HepG2 (cell line): ENCODE measurements around the gene DDRGK1. TPM values are rescaled to one million over a fixed set of nuclear protein-coding genes. Genes with fewer than 3 reads are reported as not detected.

Experiments
- FOXK2 ChIP-seq: fragments of 450-650 bp; IDR thresholded peaks from 2 replicates; pipeline ENCODE4 v1.6.1; 2016
- FOXM1 ChIP-seq: sonication (generic); formaldehyde crosslinking; IDR thresholded peaks from 2 replicates; pipeline ENCODE4 v1.5.0; 2020; ENCODE audit warnings: missing genetic modification reagents
- FOXO1 ChIP-seq: sonication (generic); formaldehyde crosslinking; IDR thresholded peaks from 2 replicates; pipeline ENCODE4 v1.4.0; 2020; ENCODE audit warnings: missing genetic modification reagents
- IKZF4 ChIP-seq: sonication (generic); formaldehyde crosslinking; IDR thresholded peaks from 2 replicates; pipeline ENCODE4 v1.5.1; 2020; ENCODE audit warnings: borderline replicate concordance, mild to moderate bottlenecking, low read depth, missing genetic modification reagents; ENCODE audit errors: not compliant biosample characterization
- KMT2B ChIP-seq: IDR thresholded peaks from 2 replicates; pipeline ENCODE4 v1.6.1; 2016; ENCODE audit warnings: missing genetic modification reagents, missing compliant biosample characterization
- SMARCC2 ChIP-seq: fragments of 450-650 bp; IDR thresholded peaks from 2 replicates; pipeline ENCODE4 v1.6.1; 2017; ENCODE audit warnings: antibody characterized with exemption, mild to moderate bottlenecking
- SMYD3 ChIP-seq: sonication (generic); formaldehyde crosslinking; IDR thresholded peaks from 2 replicates; pipeline ENCODE4 v1.8.1; 2023; ENCODE audit warnings: mild to moderate bottlenecking, missing genetic modification reagents
- TBX3 ChIP-seq: fragments of 450-650 bp; IDR thresholded peaks from 2 replicates; pipeline ENCODE4 v1.6.1; 2017; ENCODE audit warnings: antibody characterized with exemption, mild to moderate bottlenecking, inconsistent platforms, borderline replicate concordance
- XRCC5 ChIP-seq: fragments of 200-400 bp; formaldehyde crosslinking; optimal IDR thresholded peaks from 2 replicates; pipeline ENCODE3; 2017; ENCODE audit warnings: mild to moderate bottlenecking, low read length
- ZFP36L1 ChIP-seq: sonication (generic); formaldehyde crosslinking; IDR thresholded peaks from 2 replicates; pipeline ENCODE4 v1.8.0; 2022; ENCODE audit warnings: mild to moderate bottlenecking, missing genetic modification reagents, moderate library complexity
- ZFP41 ChIP-seq: sonication (generic); formaldehyde crosslinking; IDR thresholded peaks from 2 replicates; pipeline ENCODE4 v1.4.0; 2020; ENCODE audit warnings: mild to moderate bottlenecking, missing genetic modification reagents, borderline replicate concordance
- ZNF138 ChIP-seq: sonication (generic); formaldehyde crosslinking; IDR thresholded peaks from 2 replicates; pipeline ENCODE4 v1.5.0; 2020; ENCODE audit warnings: mild to moderate bottlenecking, low read depth, missing genetic modification reagents
- ZNF20 ChIP-seq: sonication (generic); formaldehyde crosslinking; IDR thresholded peaks from 2 replicates; pipeline ENCODE4 v1.4.0; 2020; ENCODE audit warnings: mild to moderate bottlenecking, moderate library complexity, missing genetic modification reagents
- ZNF460 ChIP-seq: sonication (generic); formaldehyde crosslinking; IDR thresholded peaks from 2 replicates; pipeline ENCODE4 v1.5.1; 2020; ENCODE audit warnings: missing genetic modification reagents, mild to moderate bottlenecking, borderline replicate concordance
- ZNF781 ChIP-seq: sonication (generic); formaldehyde crosslinking; IDR thresholded peaks from 2 replicates; pipeline ENCODE4 v1.5.1; 2020; ENCODE audit warnings: borderline replicate concordance, mild to moderate bottlenecking, missing genetic modification reagents; ENCODE audit errors: not compliant biosample characterization
- polyA plus RNA-seq, 8 experiments: library from polyadenylated mRNA; depleted of rRNA in 3 of 8; stranded (reverse) in 7 of 8; unstranded in 1 of 8; fragments of >200 nt; fragmentation: Illumina TruSeq in 4 of 8; extraction: Trizol in 4 of 8; gene quantifications; 2 replicates each; pipeline versions ENCODE4 v1.2.1 to v1.2.3, GENCODE V29; 2011 to 2016; ENCODE audit warnings: low read depth in 4 of 8, missing spikeins in 1 of 8, mixed read lengths in 1 of 8; ENCODE audit not compliant: insufficient read depth in 1 of 8
- total RNA-seq, 5 experiments: library from RNA; depleted of rRNA; stranded (reverse); fragments of >200 nt; fragmentation: Illumina TruSeq; extraction: Trizol; gene quantifications; 2 replicates each; pipeline ENCODE4 v1.2.3, GENCODE V29; 2016; ENCODE audit warnings: low read depth in 1 of 5
- TF ChIP-seq, protein P1 (sequence below): sonication (generic); formaldehyde crosslinking; IDR thresholded peaks from 2 replicates; pipeline ENCODE4 v1.5.1; 2020; ENCODE audit warnings: mild to moderate bottlenecking, moderate library complexity, missing genetic modification reagents
- TF ChIP-seq, protein P2 (sequence below): sonication (generic); formaldehyde crosslinking; IDR thresholded peaks from 2 replicates; pipeline ENCODE4 v1.8.1; 2023; ENCODE audit warnings: mild to moderate bottlenecking, inconsistent platforms, moderate library complexity, missing genetic modification reagents, borderline replicate concordance
- TF ChIP-seq, protein P3 (sequence below): IDR thresholded peaks from 2 replicates; pipeline ENCODE4 v1.6.1; 2018; ENCODE audit warnings: missing genetic modification reagents, mild to moderate bottlenecking, missing compliant biosample characterization
- TF ChIP-seq, protein P4 (sequence below): sonication (generic); formaldehyde crosslinking; conservative IDR thresholded peaks from 2 replicates; pipeline ENCODE4 v1.4.0; 2020; ENCODE audit warnings: missing genetic modification reagents
- TF ChIP-seq, protein P5 (sequence below): sonication (generic); formaldehyde crosslinking; IDR thresholded peaks from 2 replicates; pipeline ENCODE4 v1.4.0; 2020; ENCODE audit warnings: missing genetic modification reagents

Gene DDRGK1
- total and polyA plus RNA-seq, 2 of the 13 experiments (the other 11 are each of a cell fraction or from before 2014, with no cell fraction given) = 96.7 to 149 TPM

DNA sequence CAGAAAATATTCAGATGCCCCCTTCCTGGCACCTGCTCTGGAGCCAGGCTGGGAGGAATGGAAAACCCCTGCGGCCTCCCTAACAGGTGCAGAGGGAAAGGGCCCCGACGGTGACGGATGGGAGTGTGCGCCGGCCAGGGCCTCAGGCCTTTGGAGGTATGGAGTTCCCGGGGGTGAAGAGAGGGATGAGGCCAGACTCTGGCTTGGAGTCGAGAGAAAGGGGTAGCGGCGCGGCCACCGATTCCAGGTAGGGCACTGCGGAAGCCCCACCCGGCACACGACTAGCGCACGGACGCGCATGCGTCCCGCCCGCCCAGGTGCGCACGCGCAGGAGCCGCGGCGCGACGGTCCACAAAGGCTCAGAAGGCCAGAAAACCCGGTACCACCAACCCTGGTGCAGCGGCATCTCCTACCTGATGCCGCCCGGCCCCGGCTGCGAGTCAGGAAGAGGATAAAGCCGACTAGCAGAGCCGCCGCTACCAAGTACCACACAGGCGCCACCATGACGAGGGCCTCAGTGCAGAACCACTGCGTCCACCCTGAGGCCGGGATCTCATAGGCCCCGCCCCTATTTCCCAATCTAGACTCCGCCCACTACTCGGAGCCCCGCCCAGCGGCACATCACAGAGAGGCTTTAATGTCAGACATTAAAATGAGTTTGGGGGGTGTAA lies at the start of gene DDRGK1 (continued):
- TF ChIP-seq, protein P1, sequence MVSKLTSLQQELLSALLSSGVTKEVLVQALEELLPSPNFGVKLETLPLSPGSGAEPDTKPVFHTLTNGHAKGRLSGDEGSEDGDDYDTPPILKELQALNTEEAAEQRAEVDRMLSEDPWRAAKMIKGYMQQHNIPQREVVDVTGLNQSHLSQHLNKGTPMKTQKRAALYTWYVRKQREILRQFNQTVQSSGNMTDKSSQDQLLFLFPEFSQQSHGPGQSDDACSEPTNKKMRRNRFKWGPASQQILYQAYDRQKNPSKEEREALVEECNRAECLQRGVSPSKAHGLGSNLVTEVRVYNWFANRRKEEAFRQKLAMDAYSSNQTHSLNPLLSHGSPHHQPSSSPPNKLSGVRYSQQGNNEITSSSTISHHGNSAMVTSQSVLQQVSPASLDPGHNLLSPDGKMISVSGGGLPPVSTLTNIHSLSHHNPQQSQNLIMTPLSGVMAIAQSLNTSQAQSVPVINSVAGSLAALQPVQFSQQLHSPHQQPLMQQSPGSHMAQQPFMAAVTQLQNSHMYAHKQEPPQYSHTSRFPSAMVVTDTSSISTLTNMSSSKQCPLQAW (CRISPR knock-in tag) = peak; percentile 88
- TF ChIP-seq FOXK2 (no peak), KMT2B (CRISPR knock-in tag) (peak; percentile 79), SMYD3 (CRISPR knock-in tag) (no peak; the same call in 1 of the 2 replicates), TBX3 (no peak), SMARCC2 (peak; percentile 50; the same call in 1 of the 2 replicates), ZNF460 (CRISPR knock-in tag) (no peak; the same call in 1 of the 2 replicates), FOXO1 (CRISPR knock-in tag) (peak; percentile 61), ZNF781 (CRISPR knock-in tag) (peak; percentile 92), ZFP36L1 (CRISPR knock-in tag) (no peak), ZNF20 (CRISPR knock-in tag) (0 out of 2 replicates have a peak, but pooled peaks have one; percentile 16), XRCC5 (peak; percentile 49), IKZF4 (CRISPR knock-in tag) (peak; percentile 98), FOXM1 (CRISPR knock-in tag) (peak; percentile 40; the same call in 1 of the 2 replicates), ZFP41 (0 out of 2 replicates have a peak, but pooled peaks have one; percentile 52), ZNF138 (peak; percentile 92; the same call in 1 of the 2 replicates)
- TF ChIP-seq, protein P2, sequence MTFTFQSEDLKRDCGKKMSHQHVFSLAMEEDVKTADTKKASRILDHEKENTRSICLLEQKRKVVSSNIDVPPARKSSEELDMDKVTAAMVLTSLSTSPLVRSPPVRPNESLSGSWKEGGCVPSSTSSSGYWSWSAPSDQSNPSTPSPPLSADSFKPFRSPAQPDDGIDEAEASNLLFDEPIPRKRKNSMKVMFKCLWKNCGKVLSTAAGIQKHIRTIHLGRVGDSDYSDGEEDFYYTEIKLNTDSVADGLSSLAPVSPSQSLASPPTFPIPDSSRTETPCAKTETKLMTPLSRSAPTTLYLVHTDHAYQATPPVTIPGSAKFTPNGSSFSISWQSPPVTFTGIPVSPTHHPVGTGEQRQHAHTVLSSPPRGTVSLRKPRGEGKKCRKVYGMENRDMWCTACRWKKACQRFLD = peak; percentile 73; the same call in 1 of the 2 replicates
- TF ChIP-seq, protein P3, sequence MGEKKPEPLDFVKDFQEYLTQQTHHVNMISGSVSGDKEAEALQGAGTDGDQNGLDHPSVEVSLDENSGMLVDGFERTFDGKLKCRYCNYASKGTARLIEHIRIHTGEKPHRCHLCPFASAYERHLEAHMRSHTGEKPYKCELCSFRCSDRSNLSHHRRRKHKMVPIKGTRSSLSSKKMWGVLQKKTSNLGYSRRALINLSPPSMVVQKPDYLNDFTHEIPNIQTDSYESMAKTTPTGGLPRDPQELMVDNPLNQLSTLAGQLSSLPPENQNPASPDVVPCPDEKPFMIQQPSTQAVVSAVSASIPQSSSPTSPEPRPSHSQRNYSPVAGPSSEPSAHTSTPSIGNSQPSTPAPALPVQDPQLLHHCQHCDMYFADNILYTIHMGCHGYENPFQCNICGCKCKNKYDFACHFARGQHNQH (CRISPR knock-in tag) = peak; percentile 78
- TF ChIP-seq, protein P4, sequence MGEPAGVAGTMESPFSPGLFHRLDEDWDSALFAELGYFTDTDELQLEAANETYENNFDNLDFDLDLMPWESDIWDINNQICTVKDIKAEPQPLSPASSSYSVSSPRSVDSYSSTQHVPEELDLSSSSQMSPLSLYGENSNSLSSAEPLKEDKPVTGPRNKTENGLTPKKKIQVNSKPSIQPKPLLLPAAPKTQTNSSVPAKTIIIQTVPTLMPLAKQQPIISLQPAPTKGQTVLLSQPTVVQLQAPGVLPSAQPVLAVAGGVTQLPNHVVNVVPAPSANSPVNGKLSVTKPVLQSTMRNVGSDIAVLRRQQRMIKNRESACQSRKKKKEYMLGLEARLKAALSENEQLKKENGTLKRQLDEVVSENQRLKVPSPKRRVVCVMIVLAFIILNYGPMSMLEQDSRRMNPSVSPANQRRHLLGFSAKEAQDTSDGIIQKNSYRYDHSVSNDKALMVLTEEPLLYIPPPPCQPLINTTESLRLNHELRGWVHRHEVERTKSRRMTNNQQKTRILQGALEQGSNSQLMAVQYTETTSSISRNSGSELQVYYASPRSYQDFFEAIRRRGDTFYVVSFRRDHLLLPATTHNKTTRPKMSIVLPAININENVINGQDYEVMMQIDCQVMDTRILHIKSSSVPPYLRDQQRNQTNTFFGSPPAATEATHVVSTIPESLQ (CRISPR knock-in tag) = peak; percentile 97
- TF ChIP-seq, protein P5, sequence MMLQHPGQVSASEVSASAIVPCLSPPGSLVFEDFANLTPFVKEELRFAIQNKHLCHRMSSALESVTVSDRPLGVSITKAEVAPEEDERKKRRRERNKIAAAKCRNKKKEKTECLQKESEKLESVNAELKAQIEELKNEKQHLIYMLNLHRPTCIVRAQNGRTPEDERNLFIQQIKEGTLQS = no peak; the same call in 1 of the 2 replicates
